K562 (cell line): ENCODE data around the gene SYN1. TPM values are rescaled to one million over a fixed set of nuclear protein-coding genes. Genes with fewer than 3 reads are reported as not detected.

Experiments
- CTCFL ChIP-seq: IDR thresholded peaks from 2 replicates; pipeline ENCODE4 v1.6.1; 2011; ENCODE audit warnings: borderline replicate concordance, low read depth, mild to moderate bottlenecking, moderate library complexity, low read length; ENCODE audit not compliant: insufficient read depth, poor library complexity, severe bottlenecking
- KDM2B ChIP-seq: fragments of 250-450 bp; sonication (Bioruptor Pico); IDR thresholded peaks from 2 replicates; pipeline ENCODE4 v1.8.0; 2021; ENCODE audit warnings: mild to moderate bottlenecking, moderate library complexity
- KLF6 ChIP-seq: fragments of 250-450 bp; sonication (Bioruptor Pico); IDR thresholded peaks from 2 replicates; pipeline ENCODE4 v1.4.0; 2020; ENCODE audit warnings: mild to moderate bottlenecking, moderate library complexity, borderline replicate concordance
- MYC ChIP-seq, 2 experiments: fragments of 250-450 bp in 1 of 2; sonication (Bioruptor Pico) in 1 of 2; IDR thresholded peaks; 2 replicates each; pipeline versions ENCODE4 v1.5.1 to v1.6.1; 2012 to 2021; ENCODE audit warnings: low read depth in 2 of 2, borderline replicate concordance in 1 of 2, improper control_type of control experiment in 1 of 2, low read length in 1 of 2, mild to moderate bottlenecking in 1 of 2, moderate library complexity in 1 of 2
- POLR2AphosphoS5 ChIP-seq: IDR thresholded peaks from 2 replicates; pipeline ENCODE4 v1.6.1; 2011; ENCODE audit warnings: mild to moderate bottlenecking, low read depth, low read length, moderate library complexity; ENCODE audit not compliant: control insufficient read depth, insufficient read depth
- RB1 ChIP-seq: fragments of 450-650 bp; IDR thresholded peaks from 2 replicates; pipeline ENCODE4 v1.6.1; 2017; ENCODE audit warnings: low read depth, mild to moderate bottlenecking
- TSC22D4 ChIP-seq: fragments of 450-650 bp; IDR thresholded peaks from 2 replicates; pipeline ENCODE4 v1.6.1; 2016; ENCODE audit warnings: missing genetic modification characterization, missing biosample characterization, control low read depth
- ZNF347 ChIP-seq: fragments of 450-650 bp; formaldehyde crosslinking; IDR thresholded peaks from 2 replicates; pipeline ENCODE4 v1.4.0; 2020; ENCODE audit warnings: low read depth, mild to moderate bottlenecking, moderate library complexity
- polyA plus RNA-seq, 8 experiments: library from polyadenylated mRNA; depleted of rRNA in 4 of 8; stranded (reverse) in 5 of 8; unstranded in 3 of 8; fragments of >200 nt; fragmentation: Nextera tagmentation in 2 of 8; fragmentation: Illumina TruSeq in 1 of 8; extraction: Ambion mirVana in 2 of 8; extraction: Trizol in 1 of 8; gene quantifications; 2 replicates each; pipeline versions ENCODE4 v1.2.1 to v1.2.3, GENCODE V29; 2011 to 2014; ENCODE audit warnings: inconsistent platforms in 1 of 8, missing spikeins in 1 of 8
- total RNA-seq, 7 experiments: library from RNA; depleted of rRNA in 6 of 7; stranded (reverse); fragments of >200 nt in 6 of 7; fragmentation: Illumina TruSeq in 2 of 7; extraction: Trizol in 2 of 7; gene quantifications; 2 replicates each; pipeline versions ENCODE4 v1.2.1 to v1.2.3, GENCODE V29; 2011 to 2021; ENCODE audit warnings: low replicate concordance in 1 of 7
- TF ChIP-seq, protein P1 (sequence below): sonication (generic); formaldehyde crosslinking; IDR thresholded peaks from 2 replicates; pipeline ENCODE4 v1.8.0; 2022; ENCODE audit warnings: mild to moderate bottlenecking, missing genetic modification reagents
- TF ChIP-seq, protein P2 (sequence below): sonication (generic); formaldehyde crosslinking; IDR thresholded peaks from 2 replicates; pipeline ENCODE4 v1.9.0; 2022; ENCODE audit warnings: mild to moderate bottlenecking, missing genetic modification reagents
- TF ChIP-seq, protein P3 (sequence below): fragments of 450-650 bp; IDR thresholded peaks from 2 replicates; pipeline ENCODE4 v1.6.1; 2016; ENCODE audit warnings: mild to moderate bottlenecking, moderate library complexity

The SYN1 gene
- total and polyA plus RNA-seq, 9 of the 15 experiments (the other 6 are each of a cell fraction or from before 2014, with no cell fraction given) = 0.01 to 0.28 (median 0.18) TPM; not detected in 2

DNA sequence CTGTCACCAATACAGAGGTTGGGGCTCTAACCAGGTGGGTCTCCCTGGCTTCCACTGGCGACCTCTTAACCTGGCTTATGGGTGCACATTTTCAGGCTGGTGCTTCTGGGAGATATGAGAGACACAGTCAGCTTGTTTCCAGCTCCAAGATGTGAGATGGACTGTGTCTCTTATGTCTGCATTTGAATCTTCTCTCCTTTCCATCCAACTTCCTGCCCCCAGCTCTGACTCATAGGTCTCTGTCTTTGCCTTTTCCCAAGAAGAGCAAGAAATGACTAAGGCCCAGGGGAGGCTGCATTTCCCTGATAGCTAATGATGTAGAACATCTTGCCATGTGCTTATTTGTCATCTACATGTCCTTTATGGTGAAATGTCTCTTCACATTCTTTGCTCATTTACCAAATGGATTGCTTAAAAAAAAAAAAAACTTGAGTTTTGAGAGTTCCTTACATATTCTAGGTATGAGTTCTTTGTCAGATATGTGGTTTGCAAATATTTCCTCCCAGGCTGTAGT lies 42.5 kb upstream of the SYN1 start (continued):
- no peak for TF ChIP-seq CTCFL
- peak; percentile 64 for TF ChIP-seq POLR2AphosphoS5
- TF ChIP-seq, protein P1, sequence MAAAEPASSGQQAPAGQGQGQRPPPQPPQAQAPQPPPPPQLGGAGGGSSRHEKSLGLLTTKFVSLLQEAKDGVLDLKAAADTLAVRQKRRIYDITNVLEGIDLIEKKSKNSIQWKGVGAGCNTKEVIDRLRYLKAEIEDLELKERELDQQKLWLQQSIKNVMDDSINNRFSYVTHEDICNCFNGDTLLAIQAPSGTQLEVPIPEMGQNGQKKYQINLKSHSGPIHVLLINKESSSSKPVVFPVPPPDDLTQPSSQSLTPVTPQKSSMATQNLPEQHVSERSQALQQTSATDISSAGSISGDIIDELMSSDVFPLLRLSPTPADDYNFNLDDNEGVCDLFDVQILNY (CRISPR knock-in tag) = no peak
- TF ChIP-seq, protein P2, sequence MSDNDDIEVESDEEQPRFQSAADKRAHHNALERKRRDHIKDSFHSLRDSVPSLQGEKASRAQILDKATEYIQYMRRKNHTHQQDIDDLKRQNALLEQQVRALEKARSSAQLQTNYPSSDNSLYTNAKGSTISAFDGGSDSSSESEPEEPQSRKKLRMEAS (CRISPR knock-in tag) = peak; percentile 55; the same call in 1 of the 2 replicates
- peak; percentile 86 for TF ChIP-seq MYC (IDR thresholded peaks at IDR 0.05; ENCODE audit: low read depth, low read length)
- TF ChIP-seq MYC (CRISPR knock-in tag; IDR thresholded peaks at IDR 0.05; ENCODE audit: borderline replicate concordance, low read depth) = no peak
- no peak for TF ChIP-seq RB1
- TF ChIP-seq, protein P3, sequence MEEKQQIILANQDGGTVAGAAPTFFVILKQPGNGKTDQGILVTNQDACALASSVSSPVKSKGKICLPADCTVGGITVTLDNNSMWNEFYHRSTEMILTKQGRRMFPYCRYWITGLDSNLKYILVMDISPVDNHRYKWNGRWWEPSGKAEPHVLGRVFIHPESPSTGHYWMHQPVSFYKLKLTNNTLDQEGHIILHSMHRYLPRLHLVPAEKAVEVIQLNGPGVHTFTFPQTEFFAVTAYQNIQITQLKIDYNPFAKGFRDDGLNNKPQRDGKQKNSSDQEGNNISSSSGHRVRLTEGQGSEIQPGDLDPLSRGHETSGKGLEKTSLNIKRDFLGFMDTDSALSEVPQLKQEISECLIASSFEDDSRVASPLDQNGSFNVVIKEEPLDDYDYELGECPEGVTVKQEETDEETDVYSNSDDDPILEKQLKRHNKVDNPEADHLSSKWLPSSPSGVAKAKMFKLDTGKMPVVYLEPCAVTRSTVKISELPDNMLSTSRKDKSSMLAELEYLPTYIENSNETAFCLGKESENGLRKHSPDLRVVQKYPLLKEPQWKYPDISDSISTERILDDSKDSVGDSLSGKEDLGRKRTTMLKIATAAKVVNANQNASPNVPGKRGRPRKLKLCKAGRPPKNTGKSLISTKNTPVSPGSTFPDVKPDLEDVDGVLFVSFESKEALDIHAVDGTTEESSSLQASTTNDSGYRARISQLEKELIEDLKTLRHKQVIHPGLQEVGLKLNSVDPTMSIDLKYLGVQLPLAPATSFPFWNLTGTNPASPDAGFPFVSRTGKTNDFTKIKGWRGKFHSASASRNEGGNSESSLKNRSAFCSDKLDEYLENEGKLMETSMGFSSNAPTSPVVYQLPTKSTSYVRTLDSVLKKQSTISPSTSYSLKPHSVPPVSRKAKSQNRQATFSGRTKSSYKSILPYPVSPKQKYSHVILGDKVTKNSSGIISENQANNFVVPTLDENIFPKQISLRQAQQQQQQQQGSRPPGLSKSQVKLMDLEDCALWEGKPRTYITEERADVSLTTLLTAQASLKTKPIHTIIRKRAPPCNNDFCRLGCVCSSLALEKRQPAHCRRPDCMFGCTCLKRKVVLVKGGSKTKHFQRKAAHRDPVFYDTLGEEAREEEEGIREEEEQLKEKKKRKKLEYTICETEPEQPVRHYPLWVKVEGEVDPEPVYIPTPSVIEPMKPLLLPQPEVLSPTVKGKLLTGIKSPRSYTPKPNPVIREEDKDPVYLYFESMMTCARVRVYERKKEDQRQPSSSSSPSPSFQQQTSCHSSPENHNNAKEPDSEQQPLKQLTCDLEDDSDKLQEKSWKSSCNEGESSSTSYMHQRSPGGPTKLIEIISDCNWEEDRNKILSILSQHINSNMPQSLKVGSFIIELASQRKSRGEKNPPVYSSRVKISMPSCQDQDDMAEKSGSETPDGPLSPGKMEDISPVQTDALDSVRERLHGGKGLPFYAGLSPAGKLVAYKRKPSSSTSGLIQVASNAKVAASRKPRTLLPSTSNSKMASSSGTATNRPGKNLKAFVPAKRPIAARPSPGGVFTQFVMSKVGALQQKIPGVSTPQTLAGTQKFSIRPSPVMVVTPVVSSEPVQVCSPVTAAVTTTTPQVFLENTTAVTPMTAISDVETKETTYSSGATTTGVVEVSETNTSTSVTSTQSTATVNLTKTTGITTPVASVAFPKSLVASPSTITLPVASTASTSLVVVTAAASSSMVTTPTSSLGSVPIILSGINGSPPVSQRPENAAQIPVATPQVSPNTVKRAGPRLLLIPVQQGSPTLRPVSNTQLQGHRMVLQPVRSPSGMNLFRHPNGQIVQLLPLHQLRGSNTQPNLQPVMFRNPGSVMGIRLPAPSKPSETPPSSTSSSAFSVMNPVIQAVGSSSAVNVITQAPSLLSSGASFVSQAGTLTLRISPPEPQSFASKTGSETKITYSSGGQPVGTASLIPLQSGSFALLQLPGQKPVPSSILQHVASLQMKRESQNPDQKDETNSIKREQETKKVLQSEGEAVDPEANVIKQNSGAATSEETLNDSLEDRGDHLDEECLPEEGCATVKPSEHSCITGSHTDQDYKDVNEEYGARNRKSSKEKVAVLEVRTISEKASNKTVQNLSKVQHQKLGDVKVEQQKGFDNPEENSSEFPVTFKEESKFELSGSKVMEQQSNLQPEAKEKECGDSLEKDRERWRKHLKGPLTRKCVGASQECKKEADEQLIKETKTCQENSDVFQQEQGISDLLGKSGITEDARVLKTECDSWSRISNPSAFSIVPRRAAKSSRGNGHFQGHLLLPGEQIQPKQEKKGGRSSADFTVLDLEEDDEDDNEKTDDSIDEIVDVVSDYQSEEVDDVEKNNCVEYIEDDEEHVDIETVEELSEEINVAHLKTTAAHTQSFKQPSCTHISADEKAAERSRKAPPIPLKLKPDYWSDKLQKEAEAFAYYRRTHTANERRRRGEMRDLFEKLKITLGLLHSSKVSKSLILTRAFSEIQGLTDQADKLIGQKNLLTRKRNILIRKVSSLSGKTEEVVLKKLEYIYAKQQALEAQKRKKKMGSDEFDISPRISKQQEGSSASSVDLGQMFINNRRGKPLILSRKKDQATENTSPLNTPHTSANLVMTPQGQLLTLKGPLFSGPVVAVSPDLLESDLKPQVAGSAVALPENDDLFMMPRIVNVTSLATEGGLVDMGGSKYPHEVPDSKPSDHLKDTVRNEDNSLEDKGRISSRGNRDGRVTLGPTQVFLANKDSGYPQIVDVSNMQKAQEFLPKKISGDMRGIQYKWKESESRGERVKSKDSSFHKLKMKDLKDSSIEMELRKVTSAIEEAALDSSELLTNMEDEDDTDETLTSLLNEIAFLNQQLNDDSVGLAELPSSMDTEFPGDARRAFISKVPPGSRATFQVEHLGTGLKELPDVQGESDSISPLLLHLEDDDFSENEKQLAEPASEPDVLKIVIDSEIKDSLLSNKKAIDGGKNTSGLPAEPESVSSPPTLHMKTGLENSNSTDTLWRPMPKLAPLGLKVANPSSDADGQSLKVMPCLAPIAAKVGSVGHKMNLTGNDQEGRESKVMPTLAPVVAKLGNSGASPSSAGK = peak; percentile 73
- no peak for TF ChIP-seq KDM2B (CRISPR knock-in tag)
- no peak for TF ChIP-seq TSC22D4 (tag)
- TF ChIP-seq KLF6 (CRISPR knock-in tag) = no peak
- no peak for TF ChIP-seq ZNF347 (CRISPR knock-in tag)
